ENCODE results near the gene INA.

DNA sequence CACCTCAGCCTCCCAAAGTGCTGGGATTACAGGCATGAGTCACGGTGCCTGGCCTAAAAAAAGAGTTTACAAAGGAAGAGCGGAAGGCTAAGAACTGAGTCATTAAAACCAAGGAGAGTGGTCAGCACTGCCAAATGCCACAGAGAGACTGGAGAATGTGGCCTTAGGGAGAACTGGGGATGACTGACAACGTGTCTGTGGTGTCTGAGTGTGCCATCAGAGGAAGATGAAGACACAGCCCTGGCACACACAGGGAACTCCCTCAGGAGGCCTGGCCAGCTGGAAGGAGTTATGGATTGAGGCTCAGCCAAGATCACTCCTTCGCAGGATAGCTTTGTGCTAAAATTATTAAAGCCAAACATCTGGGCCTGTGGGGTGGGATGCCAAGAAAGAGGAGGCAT, 3.9 kb upstream of the INA start:
- TF ChIP-seq, protein P1, sequence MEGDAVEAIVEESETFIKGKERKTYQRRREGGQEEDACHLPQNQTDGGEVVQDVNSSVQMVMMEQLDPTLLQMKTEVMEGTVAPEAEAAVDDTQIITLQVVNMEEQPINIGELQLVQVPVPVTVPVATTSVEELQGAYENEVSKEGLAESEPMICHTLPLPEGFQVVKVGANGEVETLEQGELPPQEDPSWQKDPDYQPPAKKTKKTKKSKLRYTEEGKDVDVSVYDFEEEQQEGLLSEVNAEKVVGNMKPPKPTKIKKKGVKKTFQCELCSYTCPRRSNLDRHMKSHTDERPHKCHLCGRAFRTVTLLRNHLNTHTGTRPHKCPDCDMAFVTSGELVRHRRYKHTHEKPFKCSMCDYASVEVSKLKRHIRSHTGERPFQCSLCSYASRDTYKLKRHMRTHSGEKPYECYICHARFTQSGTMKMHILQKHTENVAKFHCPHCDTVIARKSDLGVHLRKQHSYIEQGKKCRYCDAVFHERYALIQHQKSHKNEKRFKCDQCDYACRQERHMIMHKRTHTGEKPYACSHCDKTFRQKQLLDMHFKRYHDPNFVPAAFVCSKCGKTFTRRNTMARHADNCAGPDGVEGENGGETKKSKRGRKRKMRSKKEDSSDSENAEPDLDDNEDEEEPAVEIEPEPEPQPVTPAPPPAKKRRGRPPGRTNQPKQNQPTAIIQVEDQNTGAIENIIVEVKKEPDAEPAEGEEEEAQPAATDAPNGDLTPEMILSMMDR (IDR thresholded peaks at IDR 0.05; ENCODE audit: low read length) = no peak
- TF ChIP-seq EZH2 (optimal IDR thresholded peaks at IDR 0.05; ENCODE audit: low read depth, low read length) = no peak
